Colonic mucosa (tissue), 4 donors: Measurements from ENCODE around the gene EIF4E3. TPM values are rescaled to one million over a fixed set of nuclear protein-coding genes. Genes with fewer than 3 reads are reported as not detected.
A peak's percentile ranks its signal among the peaks of the same experiment; 100 is the strongest.

Experiments used
- DNase-seq: peaks from one replicate; pipeline ENCODE4 v3.0.0-alpha.2; 2020
- H3K27ac ChIP-seq: fragments of 200-600 bp; one replicate; pipeline ENCODE4 v1.8.0; 2021
- H3K27me3 ChIP-seq: fragments of 200-600 bp; one replicate; pipeline ENCODE4 v1.8.0; 2021
- H3K36me3 ChIP-seq: fragments of 200-600 bp; one replicate; pipeline ENCODE4 v1.8.0; 2021
- H3K4me1 ChIP-seq: fragments of 200-600 bp; one replicate; pipeline ENCODE4 v1.8.0; 2021; ENCODE audit warnings: mild to moderate bottlenecking
- H3K4me3 ChIP-seq: fragments of 200-600 bp; one replicate; pipeline ENCODE4 v1.8.0; 2021
- H3K9ac ChIP-seq, 2 donors: one replicate each; pipeline ENCODE4 v1.7.0; 2013; ENCODE audit warnings: control low read depth in 2 of 2, low read depth in 2 of 2, low read length in 2 of 2
- H3K9me3 ChIP-seq: fragments of 200-600 bp; one replicate; pipeline ENCODE4 v1.8.0; 2021
- CTCF ChIP-seq: fragments of 200-600 bp; IDR thresholded peaks from one replicate; pipeline ENCODE4 v1.8.0; 2022; ENCODE audit warnings: antibody characterized with exemption, mild to moderate bottlenecking
- intact Hi-C: fragments of 100-400 bp; cut with DNase I; formaldehyde crosslinking; loops from one replicate; pipeline ENCODE4 v1.14.1; 2022
- total RNA-seq, 2 donors: library from RNA; stranded (reverse); fragmentation: NEBNext Ultra II Directional in 1 of 2; extraction: Animal tissue kit (Norgen Biotek cat#: 25700) in 1 of 2; gene quantifications; one replicate each; pipeline ENCODE4 v1.2.1, GENCODE V29; 2021
- donor health status: healthy.
- donor health status: DM: no; HTN: no; CAD: no.
- donor health status: DM: no; HTN: no; CAD: no.

The EIF4E3 gene
- total RNA-seq, 2 donors from 2014 or later: 14.5 to 44.2 TPM

DNA sequence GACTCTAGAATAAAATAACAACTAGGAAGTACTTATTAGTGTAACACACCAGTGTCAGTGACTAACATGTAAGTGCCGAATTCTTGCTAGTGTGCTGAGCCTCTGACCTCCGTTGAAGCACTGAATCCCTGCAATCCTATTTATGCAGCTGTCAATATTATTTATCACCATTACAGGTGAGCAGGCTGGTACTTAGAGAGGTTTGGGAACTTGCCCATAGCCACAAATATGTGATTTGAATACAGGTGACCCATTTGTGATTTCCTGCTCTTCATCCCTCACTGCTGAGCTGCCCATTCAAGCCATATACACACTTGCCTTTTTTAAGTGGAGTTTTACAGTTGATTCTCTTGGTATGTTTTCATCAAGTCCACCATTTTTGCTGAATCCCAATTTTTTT is 12.2 kb downstream of the EIF4E3 start:
- Histone ChIP-seq H3K36me3 (no peaks in the 10 kb centered on the region), H3K9me3 (no peaks in the 10 kb centered on the region), H3K27me3 (no peaks in the 10 kb centered on the region), H3K9ac (no peak overlapping the region), H3K4me1 (no peaks in the 10 kb centered on the region), H3K27ac (no peak overlapping the region), H3K4me3 (no peak overlapping the region)
- intact Hi-C loops: loop anchor here (10.0 kb wide), 1 partner anchor 1112 kb away; no protein-coding TSS in a partner anchor
- TF ChIP-seq CTCF: no peak
- no peak for DNase-seq

DNA sequence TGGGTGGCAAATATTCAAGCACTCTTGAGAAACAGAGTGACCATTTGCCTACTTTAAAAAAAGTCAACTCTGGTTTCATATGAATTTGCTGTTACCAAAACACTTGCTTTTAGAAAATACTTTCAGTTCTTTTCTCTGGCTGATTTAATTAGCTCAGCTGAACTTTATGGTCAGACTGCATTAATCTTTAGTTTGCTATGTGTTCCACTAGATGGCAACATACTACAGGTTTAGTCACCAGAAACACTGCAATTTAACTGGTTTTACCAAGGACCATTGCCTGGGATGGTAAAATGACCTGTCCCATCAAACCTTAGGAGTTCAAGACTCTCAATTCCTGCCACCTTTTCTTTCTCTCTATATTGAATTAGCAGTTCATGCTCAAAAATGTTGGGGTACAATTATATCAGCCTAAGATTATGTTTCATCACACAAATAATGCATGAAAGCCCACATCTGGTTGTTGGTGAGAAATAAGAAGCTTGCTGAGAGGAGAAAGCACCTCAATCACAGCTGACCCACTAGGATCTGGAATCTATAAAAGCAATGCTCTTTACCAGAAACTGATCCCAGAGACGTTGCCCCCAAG is 14.2 kb downstream of the EIF4E3 start:
- Histone ChIP-seq H3K27ac (no peak overlapping the region), H3K27me3 (no peaks in the 10 kb centered on the region), H3K4me3 (no peak overlapping the region), H3K4me1 (no peaks in the 10 kb centered on the region), H3K9ac (no peak overlapping the region), H3K9me3 (no peaks in the 10 kb centered on the region), H3K36me3 (no peaks in the 10 kb centered on the region)
- no peak for DNase-seq
- intact Hi-C loops: loop anchor here (10.0 kb wide), 1 partner anchor 1114 kb away; no protein-coding TSS in a partner anchor
- TF ChIP-seq CTCF: peak; percentile 55

- Histone ChIP-seq H3K9ac (no peak overlapping the region), H3K4me3 (no peak overlapping the region), H3K27ac (no peak overlapping the region), H3K27me3 (no peaks in the 10 kb centered on the region), H3K4me1 (no peaks in the 10 kb centered on the region), H3K36me3 (no peaks in the 10 kb centered on the region), H3K9me3 (no peaks in the 10 kb centered on the region)
- intact Hi-C loops: loop anchor here (10.0 kb wide), 1 partner anchor 1115 kb away; no protein-coding TSS in a partner anchor
- no peak for DNase-seq
- TF ChIP-seq CTCF: no peak
These were observed 15.2 kb downstream of the EIF4E3 start for GRCh38 chr3:71709908-71710511.

DNA sequence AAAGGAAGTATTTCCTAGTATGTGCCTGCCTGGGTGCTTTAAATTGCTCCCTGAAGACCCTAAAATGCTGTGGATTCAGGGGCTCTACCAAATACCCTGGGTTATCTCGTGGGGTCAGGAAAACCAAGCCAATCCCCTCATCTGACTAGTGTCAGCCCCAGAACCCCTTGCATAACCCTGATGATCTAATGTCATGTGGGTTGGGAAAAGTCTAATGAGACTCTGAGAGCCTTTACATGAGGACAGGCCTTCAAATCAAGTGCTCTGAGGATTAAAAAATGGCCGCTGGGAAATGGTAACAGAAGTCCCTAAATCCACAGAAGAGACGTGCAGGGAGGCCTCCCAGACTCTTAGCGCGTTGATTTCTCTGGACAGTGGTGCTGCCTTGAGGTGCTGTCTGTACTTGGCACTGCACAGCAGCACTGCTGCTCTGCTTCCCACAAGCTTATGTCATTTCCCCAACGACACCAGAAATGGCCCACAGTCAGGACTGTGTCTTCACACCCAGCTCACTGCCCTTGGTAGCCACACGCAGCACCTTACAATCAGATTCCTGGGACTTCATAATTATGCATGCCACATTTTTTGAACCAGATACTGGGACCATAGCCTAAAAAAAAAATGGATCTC is 16.6 kb downstream of the EIF4E3 start:
- H3K27ac ChIP-seq: no peak overlapping the region
- intact Hi-C loops: no loop called here
- no peak for DNase-seq

GRCh38 chr3:71707595-71707994 is 17.6 kb downstream of the EIF4E3 start:
- Histone ChIP-seq H3K4me3 (no peak overlapping the region), H3K36me3 (no peaks in the 10 kb centered on the region), H3K27me3 (no peaks in the 10 kb centered on the region), H3K27ac (no peak overlapping the region), H3K4me1 (no peaks in the 10 kb centered on the region), H3K9ac (no peak overlapping the region), H3K9me3 (no peaks in the 10 kb centered on the region)
- intact Hi-C loops: no loop called here
- no peak for DNase-seq
- no peak for TF ChIP-seq CTCF

More for the DNA sequence above, 16.6 kb downstream of the EIF4E3 start:
- H3K4me1 ChIP-seq: no peaks in the 10 kb centered on the region
- no peak for TF ChIP-seq CTCF
- no peaks in the 10 kb centered on the region for H3K9me3 ChIP-seq
- H3K27me3 ChIP-seq: no peaks in the 10 kb centered on the region
- no peak overlapping the region for H3K4me3 ChIP-seq
- H3K9ac ChIP-seq: no peak overlapping the region
- H3K36me3 ChIP-seq: no peaks in the 10 kb centered on the region
